ENCODE measurements around the gene GNAS-AS1.

GRCh38 chr20:58888103-58888502, 37.4 kb upstream of the GNAS-AS1 start:
- no peak for TF ChIP-seq CTCF (IDR thresholded peaks at IDR 0.05; ENCODE audit: insufficient read depth, low read length, poor library complexity, severe bottlenecking)
- no peak for TF ChIP-seq EZH2phosphoT487 (conservative IDR thresholded peaks at IDR 0.05; ENCODE audit: low read length)

Data from SU-DHL-6 (cell line).